ACC112 (cell line): ENCODE results near the gene TIPRL.
"Not testable (repeated sequence)": the region's sequence is repeated elsewhere in the genome, so short reads cannot be mapped to it uniquely, and the experiment has no call there.

Source experiments
- H2AFZ ChIP-seq: fragments of 200-600 bp; sonication (generic); one replicate; pipeline ENCODE4 v1.6.0; 2017; ENCODE audit warnings: antibody characterized with exemption, low read length; ENCODE audit not compliant: unreplicated experiment
- H3K27ac ChIP-seq: fragments of 200-600 bp; sonication (generic); 2 replicates; pipeline ENCODE4 v1.5.1; 2014; ENCODE audit warnings: low read depth, mild to moderate bottlenecking, antibody characterized with exemption, low read length, moderate library complexity
- H3K27me3 ChIP-seq: fragments of 200-600 bp; sonication (generic); 2 replicates; pipeline ENCODE4 v1.6.1; 2014; ENCODE audit warnings: mild to moderate bottlenecking, antibody characterized with exemption, low read length, moderate library complexity, mixed read lengths; ENCODE audit not compliant: insufficient read depth
- H3K36me3 ChIP-seq: fragments of 200-600 bp; sonication (generic); 2 replicates; pipeline ENCODE4 v1.6.1; 2016; ENCODE audit warnings: mild to moderate bottlenecking, antibody characterized with exemption, low read length, moderate library complexity, mixed read lengths; ENCODE audit not compliant: insufficient read depth
- H3K4me1 ChIP-seq: fragments of 200-600 bp; sonication (generic); one replicate; pipeline ENCODE4 v1.6.1; 2016; ENCODE audit warnings: low read length, mixed read lengths; ENCODE audit not compliant: insufficient read depth, unreplicated experiment, control insufficient read depth
- H3K4me3 ChIP-seq: fragments of 200-600 bp; sonication (generic); 2 replicates; pipeline ENCODE4 v1.5.1; 2014; ENCODE audit warnings: mild to moderate bottlenecking, low read depth, low read length
- H3K79me2 ChIP-seq: fragments of 200-600 bp; sonication (generic); one replicate; pipeline ENCODE4 v1.6.0; 2016; ENCODE audit warnings: low read length; ENCODE audit not compliant: control insufficient read depth, unreplicated experiment, insufficient read depth

Gene TIPRL

GRCh38 chr1:168180148-168180524 is 1.4 kb downstream of the TIPRL start:
- H3K79me2 ChIP-seq: peaks cover 41% of the 10 kb centered on the region
- peaks cover 10% of the 10 kb centered on the region for H3K4me1 ChIP-seq
- H3K27ac ChIP-seq: peak overlapping the region; percentile 82
- no peaks in the 10 kb centered on the region for H3K27me3 ChIP-seq
- peaks cover 10% of the 10 kb centered on the region; the same call in 1 of the 2 replicates for H3K36me3 ChIP-seq
- H2AFZ ChIP-seq: peak overlapping the region; percentile 66
- H3K4me3 ChIP-seq: peak overlapping the region; percentile 87

GRCh38 chr1:168181063-168181720 is 2.4 kb downstream of the TIPRL start:
- H3K4me3 ChIP-seq, H3K27me3 ChIP-seq, H3K4me1 ChIP-seq, H2AFZ ChIP-seq, H3K27ac ChIP-seq: not testable (repeated sequence)
- Histone ChIP-seq H3K79me2 (peaks cover 44% of the 10 kb centered on the region), H3K36me3 (peaks cover 10% of the 10 kb centered on the region; the same call in 1 of the 2 replicates)

- no peak overlapping the region for H3K27ac ChIP-seq
- peaks cover 10% of the 10 kb centered on the region for H3K36me3 ChIP-seq
- H2AFZ ChIP-seq: no peak overlapping the region
- no peaks in the 10 kb centered on the region for H3K27me3 ChIP-seq
- no peak overlapping the region for H3K4me3 ChIP-seq
- H3K79me2 ChIP-seq: peaks cover 21% of the 10 kb centered on the region
- H3K4me1 ChIP-seq: no peaks in the 10 kb centered on the region
Measured at GRCh38 chr1:168187177-168187576, 8.4 kb downstream of the TIPRL start.

- no peaks in the 10 kb centered on the region for H3K27me3 ChIP-seq
- H3K4me3 ChIP-seq: no peak overlapping the region
- H3K27ac ChIP-seq: no peak overlapping the region
- H3K36me3 ChIP-seq: peaks cover 3% of the 10 kb centered on the region; the same call in 1 of the 2 replicates
- H3K79me2 ChIP-seq: no peaks in the 10 kb centered on the region
- H2AFZ ChIP-seq: no peak overlapping the region
- H3K4me1 ChIP-seq: no peaks in the 10 kb centered on the region
Measured at GRCh38 chr1:168190403-168190802, 11.6 kb downstream of the TIPRL start.

GRCh38 chr1:168195199-168196135 is 16.7 kb downstream of the TIPRL start:
- Histone ChIP-seq H3K79me2 (no peaks in the 10 kb centered on the region), H3K36me3 (peaks cover 17% of the 10 kb centered on the region), H2AFZ (no peak overlapping the region), H3K4me1 (peaks cover 11% of the 10 kb centered on the region), H3K27me3 (no peaks in the 10 kb centered on the region), H3K27ac (no peak overlapping the region), H3K4me3 (no peak overlapping the region)

- H3K4me1 ChIP-seq: peaks cover 22% of the 10 kb centered on the region
- H3K27ac ChIP-seq: peak overlapping the region; percentile 33; the same call in 1 of the 2 replicates
- H3K79me2 ChIP-seq: no peaks in the 10 kb centered on the region
- no peak overlapping the region for H2AFZ ChIP-seq
- peaks cover 23% of the 10 kb centered on the region for H3K36me3 ChIP-seq
- H3K4me3 ChIP-seq: no peak overlapping the region
- no peaks in the 10 kb centered on the region for H3K27me3 ChIP-seq
Measured at GRCh38 chr1:168199056-168199455, 20.3 kb downstream of the TIPRL start.

GRCh38 chr1:168202941-168203654 is 24.3 kb downstream of the TIPRL start:
- H3K36me3 ChIP-seq: peaks cover 18% of the 10 kb centered on the region
- peaks cover 22% of the 10 kb centered on the region for H3K4me1 ChIP-seq
- no peak overlapping the region for H3K4me3 ChIP-seq
- H3K27me3 ChIP-seq: no peaks in the 10 kb centered on the region
- H2AFZ ChIP-seq: no peak overlapping the region
- peak overlapping the region; percentile 56 for H3K27ac ChIP-seq
- H3K79me2 ChIP-seq: no peaks in the 10 kb centered on the region

- no peaks in the 10 kb centered on the region for H3K27me3 ChIP-seq
- H3K79me2 ChIP-seq: no peaks in the 10 kb centered on the region
- no peak overlapping the region for H2AFZ ChIP-seq
- H3K27ac ChIP-seq: no peak overlapping the region
- no peak overlapping the region for H3K4me3 ChIP-seq
- H3K36me3 ChIP-seq: peaks cover 9% of the 10 kb centered on the region; the same call in 1 of the 2 replicates
- H3K4me1 ChIP-seq: peaks cover 11% of the 10 kb centered on the region
Measured at GRCh38 chr1:168206111-168206510, 27.3 kb downstream of the TIPRL start.

GRCh38 chr1:168207673-168208072 is 28.9 kb downstream of the TIPRL start:
- H3K27ac ChIP-seq, H3K36me3 ChIP-seq, H3K4me3 ChIP-seq, H3K27me3 ChIP-seq, H2AFZ ChIP-seq, H3K79me2 ChIP-seq: not testable (repeated sequence)
- H3K4me1 ChIP-seq: peaks cover 10% of the 10 kb centered on the region

- no peak overlapping the region for H3K27ac ChIP-seq
- H3K27me3 ChIP-seq: no peaks in the 10 kb centered on the region
- no peaks in the 10 kb centered on the region for H3K4me1 ChIP-seq
- no peaks in the 10 kb centered on the region for H3K36me3 ChIP-seq
- H2AFZ ChIP-seq: no peak overlapping the region
- H3K79me2 ChIP-seq: no peaks in the 10 kb centered on the region
- H3K4me3 ChIP-seq: no peak overlapping the region
Measured at GRCh38 chr1:168210312-168210711, 31.6 kb downstream of the TIPRL start.
